Right atrium auricular region (tissue), 2 donors: Measurements from ENCODE around the gene FBH1. TPM values are rescaled to one million over a fixed set of nuclear protein-coding genes. Genes with fewer than 3 reads are reported as not detected.

Experiments
- DNase-seq: peaks from one replicate; pipeline ENCODE4 v3.0.0-alpha.2; 2019; ENCODE audit warnings: low spot score
- H3K27ac ChIP-seq, 2 donors: fragments of 200-600 bp; sonication (generic); 1 replicate in 1 of 2; 2 replicates in 1 of 2; pipeline ENCODE4 v1.5.1; 2016 to 2019
- H3K27me3 ChIP-seq, 2 donors: fragments of 200-600 bp; sonication (generic); one replicate each; pipeline versions ENCODE4 v1.5.1 to v1.6.0; 2017 to 2019
- H3K36me3 ChIP-seq: fragments of 200-600 bp; sonication (generic); one replicate; pipeline ENCODE4 v1.5.1; 2016
- H3K4me1 ChIP-seq, 2 donors: fragments of 200-600 bp; sonication (generic); one replicate each; pipeline versions ENCODE4 v1.5.1 to v1.6.0; 2017 to 2019
- H3K4me3 ChIP-seq, 2 donors: fragments of 200-600 bp; sonication (generic); 1 replicate in 1 of 2; 2 replicates in 1 of 2; pipeline ENCODE4 v1.5.1; 2017 to 2019; ENCODE audit warnings: mild to moderate bottlenecking in 1 of 2, moderate library complexity in 1 of 2
- H3K9me3 ChIP-seq, 2 donors: fragments of 200-600 bp; sonication (generic); one replicate each; pipeline ENCODE4 v1.5.1; 2019
- total RNA-seq, 2 donors: library from RNA; depleted of rRNA; stranded (reverse); fragments of >200 nt; gene quantifications; one replicate each; pipeline ENCODE4 v1.1.0, GENCODE V29; 2016
- TF ChIP-seq, protein P1 (sequence below), 2 donors: fragments of 200-600 bp; sonication (generic); IDR thresholded peaks; one replicate each; pipeline ENCODE4 v1.5.1; 2019; ENCODE audit warnings: antibody characterized with exemption in 2 of 2

The FBH1 gene
- total RNA-seq, 2 donors from 2014 or later = 68.7 to 93.4 TPM

GRCh38 chr10:5894403-5894802 lies 4.4 kb downstream of the FBH1 start:
- peaks cover 0 to 67% of the 10 kb centered on the region in 2 donors for H3K4me1 ChIP-seq
- peaks cover 0 to 5% of the 10 kb centered on the region in 2 donors for H3K9me3 ChIP-seq
- TF ChIP-seq, protein P1, sequence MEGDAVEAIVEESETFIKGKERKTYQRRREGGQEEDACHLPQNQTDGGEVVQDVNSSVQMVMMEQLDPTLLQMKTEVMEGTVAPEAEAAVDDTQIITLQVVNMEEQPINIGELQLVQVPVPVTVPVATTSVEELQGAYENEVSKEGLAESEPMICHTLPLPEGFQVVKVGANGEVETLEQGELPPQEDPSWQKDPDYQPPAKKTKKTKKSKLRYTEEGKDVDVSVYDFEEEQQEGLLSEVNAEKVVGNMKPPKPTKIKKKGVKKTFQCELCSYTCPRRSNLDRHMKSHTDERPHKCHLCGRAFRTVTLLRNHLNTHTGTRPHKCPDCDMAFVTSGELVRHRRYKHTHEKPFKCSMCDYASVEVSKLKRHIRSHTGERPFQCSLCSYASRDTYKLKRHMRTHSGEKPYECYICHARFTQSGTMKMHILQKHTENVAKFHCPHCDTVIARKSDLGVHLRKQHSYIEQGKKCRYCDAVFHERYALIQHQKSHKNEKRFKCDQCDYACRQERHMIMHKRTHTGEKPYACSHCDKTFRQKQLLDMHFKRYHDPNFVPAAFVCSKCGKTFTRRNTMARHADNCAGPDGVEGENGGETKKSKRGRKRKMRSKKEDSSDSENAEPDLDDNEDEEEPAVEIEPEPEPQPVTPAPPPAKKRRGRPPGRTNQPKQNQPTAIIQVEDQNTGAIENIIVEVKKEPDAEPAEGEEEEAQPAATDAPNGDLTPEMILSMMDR (IDR thresholded peaks at IDR 0.05) = no peak
- H3K36me3 ChIP-seq = peaks cover 5% of the 10 kb centered on the region
- H3K27me3 ChIP-seq = no peaks in the 10 kb centered on the region
- peak overlapping the region; percentile 60 to 87 for H3K27ac ChIP-seq
- no peak overlapping the region for H3K4me3 ChIP-seq
- no peak for DNase-seq

GRCh38 chr10:5894873-5895272 lies 4.8 kb downstream of the FBH1 start:
- Histone ChIP-seq H3K27me3 (no peaks in the 10 kb centered on the region), H3K27ac (peak overlapping the region; percentile 24 to 60), H3K4me3 (no peak overlapping the region), H3K36me3 (peaks cover 5% of the 10 kb centered on the region), H3K4me1 (peaks cover 0 to 70% of the 10 kb centered on the region in 2 donors), H3K9me3 (peaks cover 0 to 5% of the 10 kb centered on the region in 2 donors)
- TF ChIP-seq, protein P1 (IDR thresholded peaks at IDR 0.05) = no peak
- DNase-seq = no peak

DNA sequence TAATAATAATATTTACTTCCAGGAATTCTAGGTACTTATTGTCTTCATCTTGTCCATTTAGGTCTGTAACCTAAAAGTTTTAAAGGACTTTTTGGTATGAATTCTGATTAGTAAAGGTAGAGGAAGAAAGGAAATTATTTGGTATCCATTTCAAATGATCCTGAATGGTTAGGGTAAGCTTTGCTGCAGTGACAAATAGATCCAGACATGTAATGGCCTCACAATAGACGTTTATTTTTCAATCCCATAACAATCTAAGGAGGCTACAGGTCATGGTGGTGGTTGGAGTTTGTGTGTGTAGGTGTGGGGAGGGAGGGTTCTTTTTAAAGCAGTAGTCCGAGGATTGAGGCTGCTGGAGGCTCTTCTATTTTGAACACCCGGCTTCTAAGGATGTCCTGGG lies 5.3 kb downstream of the FBH1 start:
- peak overlapping the region; percentile 60 to 64 for H3K27ac ChIP-seq
- H3K36me3 ChIP-seq = peaks cover 5% of the 10 kb centered on the region
- H3K4me3 ChIP-seq = no peak overlapping the region
- TF ChIP-seq, protein P1 (IDR thresholded peaks at IDR 0.05) = no peak
- peaks cover 0 to 75% of the 10 kb centered on the region in 2 donors for H3K4me1 ChIP-seq
- H3K27me3 ChIP-seq = no peaks in the 10 kb centered on the region
- peaks cover 0 to 5% of the 10 kb centered on the region in 2 donors for H3K9me3 ChIP-seq
- no peak for DNase-seq

- no peaks in the 10 kb centered on the region for H3K27me3 ChIP-seq
- peaks cover 0 to 5% of the 10 kb centered on the region in 2 donors for H3K9me3 ChIP-seq
- TF ChIP-seq, protein P1 (IDR thresholded peaks at IDR 0.05) = no peak
- no peak for DNase-seq
- peaks cover 5% of the 10 kb centered on the region for H3K36me3 ChIP-seq
- H3K4me1 ChIP-seq = peaks cover 0 to 73% of the 10 kb centered on the region in 2 donors
- no peak overlapping the region for H3K4me3 ChIP-seq
- H3K27ac ChIP-seq = peak overlapping the region; percentile 41 to 64
These were observed 5.8 kb downstream of the FBH1 start for GRCh38 chr10:5895804-5896203.

- peaks cover 5% of the 10 kb centered on the region for H3K36me3 ChIP-seq
- no peak overlapping the region for H3K4me3 ChIP-seq
- peaks cover 0 to 5% of the 10 kb centered on the region in 2 donors for H3K9me3 ChIP-seq
- peak overlapping the region; percentile 41 to 64 for H3K27ac ChIP-seq
- TF ChIP-seq, protein P1 (IDR thresholded peaks at IDR 0.05) = no peak
- H3K27me3 ChIP-seq = no peaks in the 10 kb centered on the region
- DNase-seq = no peak
- peaks cover 0 to 66% of the 10 kb centered on the region in 2 donors for H3K4me1 ChIP-seq
These were observed 6.4 kb downstream of the FBH1 start for GRCh38 chr10:5896208-5897052.
